Kidney epithelial cell (primary cell): Measurements from ENCODE around the gene ZBTB12. TPM values are rescaled to one million over a fixed set of nuclear protein-coding genes. Genes with fewer than 3 reads are reported as not detected.

Experiments
- DNase-seq: peaks from one replicate; pipeline ENCODE4 v3.0.0-alpha.2; 2010; ENCODE audit warnings: low read depth
- H3K27me3 ChIP-seq: 2 replicates; pipeline ENCODE4 v1.6.0; 2011; ENCODE audit warnings: low read length; ENCODE audit not compliant: control insufficient read depth, insufficient read depth
- H3K36me3 ChIP-seq: 2 replicates; pipeline ENCODE4 v1.5.1; 2011; ENCODE audit warnings: low read length; ENCODE audit not compliant: control insufficient read depth, insufficient read depth
- H3K4me3 ChIP-seq: 2 replicates; pipeline ENCODE4 v1.5.1; 2011; ENCODE audit warnings: low read depth, mild to moderate bottlenecking, control low read depth, low read length
- total RNA-seq: library from RNA; depleted of rRNA; stranded (reverse); fragments of >200 nt; gene quantifications from 2 replicates; pipeline ENCODE4 v1.2.3, GENCODE V29; 2015
- TF ChIP-seq, protein P1 (sequence below): IDR thresholded peaks from 2 replicates; pipeline ENCODE4 v1.5.1; 2011; ENCODE audit warnings: mild to moderate bottlenecking, moderate library complexity, low read length, control low read depth, inconsistent platforms; ENCODE audit not compliant: insufficient read depth, poor library complexity, severe bottlenecking

Gene ZBTB12, protein sequence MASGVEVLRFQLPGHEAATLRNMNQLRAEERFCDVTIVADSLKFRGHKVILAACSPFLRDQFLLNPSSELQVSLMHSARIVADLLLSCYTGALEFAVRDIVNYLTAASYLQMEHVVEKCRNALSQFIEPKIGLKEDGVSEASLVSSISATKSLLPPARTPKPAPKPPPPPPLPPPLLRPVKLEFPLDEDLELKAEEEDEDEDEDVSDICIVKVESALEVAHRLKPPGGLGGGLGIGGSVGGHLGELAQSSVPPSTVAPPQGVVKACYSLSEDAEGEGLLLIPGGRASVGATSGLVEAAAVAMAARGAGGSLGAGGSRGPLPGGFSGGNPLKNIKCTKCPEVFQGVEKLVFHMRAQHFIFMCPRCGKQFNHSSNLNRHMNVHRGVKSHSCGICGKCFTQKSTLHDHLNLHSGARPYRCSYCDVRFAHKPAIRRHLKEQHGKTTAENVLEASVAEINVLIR
- total RNA-seq = 3.0 and 4.9 TPM in 2 replicates

DNA sequence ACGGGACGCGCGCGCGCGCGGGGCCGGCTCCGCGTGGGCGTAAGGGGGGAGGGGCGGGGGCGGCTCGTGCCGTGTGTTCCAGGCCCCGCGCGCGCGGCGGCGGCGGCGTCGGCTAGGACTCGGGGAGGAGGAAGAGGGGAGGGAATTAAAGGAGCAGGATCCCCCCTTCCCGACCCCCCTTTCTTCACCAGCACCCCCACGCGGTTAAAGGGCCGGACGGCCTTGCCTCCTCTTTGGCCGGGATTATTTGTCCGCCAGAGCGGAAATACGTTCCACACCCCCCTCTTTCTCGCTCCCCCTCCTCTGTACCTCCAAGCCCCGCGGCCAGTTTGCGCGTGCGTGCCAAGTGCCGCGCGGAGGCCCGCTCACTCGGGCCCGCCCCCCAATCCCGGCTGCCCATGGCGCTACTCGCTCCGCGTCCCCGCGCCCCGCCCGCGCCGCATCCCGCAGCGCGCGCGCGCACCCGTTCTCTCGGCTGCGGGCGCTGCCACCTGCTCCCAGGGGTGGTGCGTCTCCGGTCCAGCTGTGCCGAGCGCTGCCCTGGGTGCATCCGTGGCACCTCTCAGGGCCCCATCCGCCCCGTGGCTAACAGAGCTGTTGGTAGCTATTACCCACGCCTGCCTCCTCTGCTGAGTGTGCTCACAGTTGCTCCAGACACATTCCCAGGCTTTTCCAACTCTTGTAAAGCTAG is at the start of gene ZBTB12:
ZBTB12 (minus strand) TSS at position 134 of the 691 bp plus-strand sequence. CDS start 781 bp downstream, outside the sequence.
- peak; percentile 49 for DNase-seq
- Histone ChIP-seq H3K27me3 (no peaks in the 10 kb centered on the region), H3K36me3 (no peaks in the 10 kb centered on the region), H3K4me3 (peak within 1 kb of the TSS; percentile 51)
- TF ChIP-seq, protein P1, sequence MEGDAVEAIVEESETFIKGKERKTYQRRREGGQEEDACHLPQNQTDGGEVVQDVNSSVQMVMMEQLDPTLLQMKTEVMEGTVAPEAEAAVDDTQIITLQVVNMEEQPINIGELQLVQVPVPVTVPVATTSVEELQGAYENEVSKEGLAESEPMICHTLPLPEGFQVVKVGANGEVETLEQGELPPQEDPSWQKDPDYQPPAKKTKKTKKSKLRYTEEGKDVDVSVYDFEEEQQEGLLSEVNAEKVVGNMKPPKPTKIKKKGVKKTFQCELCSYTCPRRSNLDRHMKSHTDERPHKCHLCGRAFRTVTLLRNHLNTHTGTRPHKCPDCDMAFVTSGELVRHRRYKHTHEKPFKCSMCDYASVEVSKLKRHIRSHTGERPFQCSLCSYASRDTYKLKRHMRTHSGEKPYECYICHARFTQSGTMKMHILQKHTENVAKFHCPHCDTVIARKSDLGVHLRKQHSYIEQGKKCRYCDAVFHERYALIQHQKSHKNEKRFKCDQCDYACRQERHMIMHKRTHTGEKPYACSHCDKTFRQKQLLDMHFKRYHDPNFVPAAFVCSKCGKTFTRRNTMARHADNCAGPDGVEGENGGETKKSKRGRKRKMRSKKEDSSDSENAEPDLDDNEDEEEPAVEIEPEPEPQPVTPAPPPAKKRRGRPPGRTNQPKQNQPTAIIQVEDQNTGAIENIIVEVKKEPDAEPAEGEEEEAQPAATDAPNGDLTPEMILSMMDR = no peak

DNA sequence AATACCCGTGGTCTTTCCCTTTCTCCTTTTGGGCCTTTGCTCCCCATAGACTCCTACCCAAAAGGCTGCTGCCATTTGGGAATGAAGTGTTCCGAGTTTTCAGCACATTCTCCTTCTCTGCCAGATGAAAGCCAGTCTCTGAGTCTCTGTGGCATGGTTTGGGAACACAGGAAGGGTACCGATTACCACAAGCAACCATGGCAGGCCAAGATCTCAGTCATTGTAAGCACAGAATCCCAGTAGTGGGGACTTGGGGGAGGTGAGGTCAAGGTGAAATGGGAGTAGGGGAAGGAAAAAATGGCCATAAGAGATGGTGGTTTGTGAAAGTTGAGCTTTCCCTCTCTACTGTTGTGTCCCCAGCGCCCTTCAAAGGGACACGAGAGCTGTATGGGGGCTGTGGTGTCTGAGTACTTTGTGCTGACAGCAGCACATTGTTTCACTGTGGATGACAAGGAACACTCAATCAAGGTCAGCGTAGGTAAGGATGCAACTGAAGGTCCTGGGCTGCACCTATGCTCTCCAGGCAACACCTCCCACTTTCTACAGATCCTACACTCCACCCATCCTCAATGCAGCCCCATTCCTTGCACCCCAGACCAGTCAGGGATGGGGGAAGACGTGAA is 48.2 kb upstream of the ZBTB12 start:
- no peak for DNase-seq
- no peak overlapping the region for H3K4me3 ChIP-seq
- H3K27me3 ChIP-seq = peaks cover 3% of the 10 kb centered on the region
- H3K36me3 ChIP-seq = no peaks in the 10 kb centered on the region
- TF ChIP-seq, protein P1 = no peak

DNA sequence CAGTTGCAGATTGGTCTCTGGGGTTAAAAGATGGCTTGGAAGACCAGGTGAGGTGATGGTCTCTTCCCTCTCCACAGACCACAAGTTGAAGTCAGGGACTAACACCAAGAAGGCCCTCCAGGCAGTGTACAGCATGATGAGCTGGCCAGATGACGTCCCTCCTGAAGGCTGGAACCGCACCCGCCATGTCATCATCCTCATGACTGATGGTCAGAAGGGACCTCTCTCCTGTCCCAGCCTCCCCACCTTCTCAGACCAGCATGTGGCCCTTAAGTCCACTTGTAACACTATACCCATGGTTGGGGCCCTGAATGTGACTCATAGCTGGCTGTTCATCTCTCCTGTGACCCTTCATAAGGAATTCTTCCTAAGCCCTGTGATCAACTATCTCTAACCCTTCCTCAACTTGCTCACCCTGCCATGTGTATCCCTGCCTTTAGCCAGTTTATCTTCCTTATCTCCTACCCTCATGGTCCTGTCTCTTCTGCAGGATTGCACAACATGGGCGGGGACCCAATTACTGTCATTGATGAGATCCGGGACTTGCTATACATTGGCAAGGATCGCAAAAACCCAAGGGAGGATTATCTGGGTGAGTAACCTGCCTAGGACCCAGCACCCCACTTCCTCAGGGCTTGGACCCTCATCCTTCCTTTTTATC is 47.0 kb upstream of the ZBTB12 start:
- TF ChIP-seq, protein P1 = no peak

DNA sequence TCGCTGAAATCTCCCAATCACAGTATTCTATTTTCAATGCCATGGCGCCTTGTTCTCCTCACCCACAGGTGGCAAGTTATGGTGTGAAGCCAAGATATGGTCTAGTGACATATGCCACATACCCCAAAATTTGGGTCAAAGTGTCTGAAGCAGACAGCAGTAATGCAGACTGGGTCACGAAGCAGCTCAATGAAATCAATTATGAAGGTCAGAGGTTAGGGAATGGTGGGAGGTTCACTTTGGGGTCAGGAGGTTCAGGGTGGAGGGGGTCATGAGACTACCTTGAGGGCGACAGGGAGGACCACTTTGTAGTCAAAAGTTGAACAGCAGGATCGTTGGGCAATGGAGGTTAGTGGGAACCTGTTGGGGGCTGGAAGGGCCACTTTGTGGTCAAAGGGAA is 46.4 kb upstream of the ZBTB12 start:
- Histone ChIP-seq H3K27me3 (peaks cover 9% of the 10 kb centered on the region), H3K36me3 (no peaks in the 10 kb centered on the region), H3K4me3 (no peak overlapping the region)
- DNase-seq = no peak
- TF ChIP-seq, protein P1 = no peak

More for the DNA sequence above, 47.0 kb upstream of the ZBTB12 start:
- DNase-seq = no peak
- peaks cover 7% of the 10 kb centered on the region for H3K27me3 ChIP-seq
- H3K4me3 ChIP-seq = no peak overlapping the region
- H3K36me3 ChIP-seq = no peaks in the 10 kb centered on the region

DNA sequence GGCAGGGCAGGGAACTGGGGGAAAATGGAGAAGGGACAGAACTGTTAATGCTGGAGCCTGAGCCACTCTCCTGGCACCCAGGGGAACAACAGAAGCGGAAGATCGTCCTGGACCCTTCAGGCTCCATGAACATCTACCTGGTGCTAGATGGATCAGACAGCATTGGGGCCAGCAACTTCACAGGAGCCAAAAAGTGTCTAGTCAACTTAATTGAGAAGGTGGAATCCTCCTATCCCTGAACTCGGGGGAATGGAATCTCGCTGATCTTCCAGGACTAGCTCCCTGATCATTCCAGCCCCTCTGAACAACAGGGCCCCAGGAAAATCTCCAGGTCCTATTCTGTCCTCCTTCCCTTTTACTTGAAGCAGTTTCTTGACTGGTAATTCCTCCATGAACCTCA is 46.0 kb upstream of the ZBTB12 start:
- DNase-seq = no peak
- Histone ChIP-seq H3K27me3 (peaks cover 10% of the 10 kb centered on the region), H3K4me3 (no peak overlapping the region), H3K36me3 (no peaks in the 10 kb centered on the region)
- TF ChIP-seq, protein P1 = no peak
